Kidney (tissue), 22 donors: ENCODE results near the gene EXOC7. TPM values are rescaled to one million over a fixed set of nuclear protein-coding genes. Genes with fewer than 3 reads are reported as not detected.

Experiments
- DNase-seq, 5 donors: peaks; one replicate each; pipeline ENCODE4 v3.0.0-alpha.2; 2013 to 2020
- FAIRE-seq: peaks from 2 replicates; lab custom pipeline; 2012; peaks lifted over from hg19 to GRCh38; lab: Jason Lieb, UNC
- H3K27ac ChIP-seq, 2 donors: one replicate each; pipeline ENCODE4 v1.7.0; 2013; ENCODE audit warnings: low read depth in 2 of 2, low read length in 2 of 2, inconsistent platforms in 1 of 2
- H3K27me3 ChIP-seq: one replicate; pipeline ENCODE4 v1.7.1; 2013; ENCODE audit warnings: low read length, inconsistent platforms; ENCODE audit not compliant: control insufficient read depth, insufficient read depth
- H3K36me3 ChIP-seq, 3 donors: one replicate each; pipeline versions ENCODE4 v1.7.0 to v1.7.1; 2013; ENCODE audit warnings: low read length in 3 of 3, control low read depth in 1 of 3, inconsistent platforms in 1 of 3; ENCODE audit not compliant: insufficient read depth in 3 of 3, control insufficient read depth in 2 of 3
- H3K4me1 ChIP-seq, 3 donors: one replicate each; pipeline versions ENCODE4 v1.7.0 to v1.7.1; 2013; ENCODE audit warnings: low read length in 3 of 3, inconsistent platforms in 1 of 3, low read depth in 1 of 3; ENCODE audit not compliant: control insufficient read depth in 2 of 3, insufficient read depth in 2 of 3
- H3K4me3 ChIP-seq, 3 donors: one replicate each; pipeline versions ENCODE4 v1.7.0 to v1.8.1; 2013; ENCODE audit warnings: low read length in 3 of 3, control low read depth in 1 of 3, inconsistent platforms in 1 of 3
- H3K9ac ChIP-seq, 3 donors: one replicate each; pipeline versions ENCODE4 v1.7.0 to v1.7.1; 2013; ENCODE audit warnings: low read length in 3 of 3, control low read depth in 1 of 3, inconsistent platforms in 1 of 3
- H3K9me3 ChIP-seq, 3 donors: one replicate each; pipeline versions ENCODE4 v1.7.0 to v1.7.1; 2013; ENCODE audit warnings: low read length in 3 of 3, control low read depth in 1 of 3, inconsistent platforms in 1 of 3; ENCODE audit not compliant: control insufficient read depth in 2 of 3, insufficient read depth in 1 of 3
- intact Hi-C: fragments of 100-400 bp; cut with DNase I; formaldehyde crosslinking; loops from one replicate; pipeline ENCODE4 v1.11.1; 2022
- long read RNA-seq, 10 donors: library from polyadenylated mRNA in 1 of 10; unstranded in 1 of 10; transcript quantifications; one replicate each; pipeline ENCODE4 v2.0.0 and lab custom pipeline, GENCODE V29; 2021 to 2026
- polyA plus RNA-seq: library from polyadenylated mRNA; stranded (reverse); fragments of 350-450 nt; fragmentation: Illumina TruSeq; extraction: RNeasy Lipid Tissue Mini Kit (QIAGEN cat#74804); gene quantifications from one replicate; pipeline ENCODE4 v1.2.3, GENCODE V29; 2014; ENCODE audit warnings: low read depth, low replicate concordance; ENCODE audit not compliant: insufficient read depth
- total RNA-seq: library from RNA; stranded (reverse); fragmentation: NEBNext Ultra II Directional; extraction: Animal tissue kit (Norgen Biotek cat#: 25700); gene quantifications from one replicate; pipeline ENCODE4 v1.2.1, GENCODE V29; 2021
- TF ChIP-seq, protein P1 (sequence below): IDR thresholded peaks from 3 replicates; pipeline ENCODE4 v1.5.1; 2012; ENCODE audit warnings: mild to moderate bottlenecking, moderate library complexity, borderline replicate concordance; ENCODE audit not compliant: insufficient read depth; ENCODE audit errors: extremely low read depth
- donor health status: control.
- donor health status: control.
- donor health status: control.
- donor health status: control.
- donor health status: control.
- donor health status: DM: yes; HTN: yes; CAD: no.
- donor health status: Normal renal cell carcinoma (clear cell type).

Gene EXOC7, protein sequence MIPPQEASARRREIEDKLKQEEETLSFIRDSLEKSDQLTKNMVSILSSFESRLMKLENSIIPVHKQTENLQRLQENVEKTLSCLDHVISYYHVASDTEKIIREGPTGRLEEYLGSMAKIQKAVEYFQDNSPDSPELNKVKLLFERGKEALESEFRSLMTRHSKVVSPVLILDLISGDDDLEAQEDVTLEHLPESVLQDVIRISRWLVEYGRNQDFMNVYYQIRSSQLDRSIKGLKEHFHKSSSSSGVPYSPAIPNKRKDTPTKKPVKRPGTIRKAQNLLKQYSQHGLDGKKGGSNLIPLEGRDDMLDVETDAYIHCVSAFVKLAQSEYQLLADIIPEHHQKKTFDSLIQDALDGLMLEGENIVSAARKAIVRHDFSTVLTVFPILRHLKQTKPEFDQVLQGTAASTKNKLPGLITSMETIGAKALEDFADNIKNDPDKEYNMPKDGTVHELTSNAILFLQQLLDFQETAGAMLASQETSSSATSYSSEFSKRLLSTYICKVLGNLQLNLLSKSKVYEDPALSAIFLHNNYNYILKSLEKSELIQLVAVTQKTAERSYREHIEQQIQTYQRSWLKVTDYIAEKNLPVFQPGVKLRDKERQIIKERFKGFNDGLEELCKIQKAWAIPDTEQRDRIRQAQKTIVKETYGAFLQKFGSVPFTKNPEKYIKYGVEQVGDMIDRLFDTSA
- total RNA-seq (143 TPM), polyA plus RNA-seq (83.2 TPM)
- long read RNA-seq, donor 1, full-length matches to known transcripts, result 26 of 26 reads
- long read RNA-seq, donor 1, partial matches to known transcripts, result 0 of 26 reads
- long read RNA-seq, donor 1, other reads (novel, unspliced or antisense), result 0 of 26 reads
- long read RNA-seq, donor 2, full-length matches to known transcripts, result 40 of 45 reads
- long read RNA-seq, donor 2, partial matches to known transcripts, result 5 of 45 reads
- long read RNA-seq, donor 2, other reads (novel, unspliced or antisense), result 0 of 45 reads
- long read RNA-seq, donor 3, full-length matches to known transcripts, result 34 of 52 reads
- long read RNA-seq, donor 3, partial matches to known transcripts, result 18 of 52 reads
- long read RNA-seq, donor 3, other reads (novel, unspliced or antisense), result 0 of 52 reads
- long read RNA-seq, donor 4, full-length matches to known transcripts, result 47 of 47 reads
- long read RNA-seq, donor 4, partial matches to known transcripts, result 0 of 47 reads
- long read RNA-seq, donor 4, other reads (novel, unspliced or antisense), result 0 of 47 reads
- long read RNA-seq, donor 5, partial matches to known transcripts, result 0 of 2 reads
- long read RNA-seq, donor 5, other reads (novel, unspliced or antisense), result 0 of 2 reads
- long read RNA-seq, donor 6, full-length matches to known transcripts, result 16 of 16 reads
- long read RNA-seq, donor 6, partial matches to known transcripts, result 0 of 16 reads
- long read RNA-seq, donor 6, other reads (novel, unspliced or antisense), result 0 of 16 reads
- long read RNA-seq, donor 7, full-length matches to known transcripts, result 56 of 248 reads
- long read RNA-seq, donor 7, partial matches to known transcripts, result 10 of 248 reads
- long read RNA-seq, donor 7, other reads (novel, unspliced or antisense), result 182 of 248 reads
- long read RNA-seq, donor 8, full-length matches to known transcripts, result 25 of 40 reads
- long read RNA-seq, donor 8, partial matches to known transcripts, result 15 of 40 reads
- long read RNA-seq, donor 8, other reads (novel, unspliced or antisense), result 0 of 40 reads
- long read RNA-seq, donor 9, full-length matches to known transcripts, result 16 of 16 reads
- long read RNA-seq, donor 9, partial matches to known transcripts, result 0 of 16 reads
- long read RNA-seq, donor 9, other reads (novel, unspliced or antisense), result 0 of 16 reads
- long read RNA-seq, donor 10, full-length matches to known transcripts, result 25 of 25 reads
- long read RNA-seq, donor 10, partial matches to known transcripts, result 0 of 25 reads
- long read RNA-seq, donor 10, other reads (novel, unspliced or antisense), result 0 of 25 reads

DNA sequence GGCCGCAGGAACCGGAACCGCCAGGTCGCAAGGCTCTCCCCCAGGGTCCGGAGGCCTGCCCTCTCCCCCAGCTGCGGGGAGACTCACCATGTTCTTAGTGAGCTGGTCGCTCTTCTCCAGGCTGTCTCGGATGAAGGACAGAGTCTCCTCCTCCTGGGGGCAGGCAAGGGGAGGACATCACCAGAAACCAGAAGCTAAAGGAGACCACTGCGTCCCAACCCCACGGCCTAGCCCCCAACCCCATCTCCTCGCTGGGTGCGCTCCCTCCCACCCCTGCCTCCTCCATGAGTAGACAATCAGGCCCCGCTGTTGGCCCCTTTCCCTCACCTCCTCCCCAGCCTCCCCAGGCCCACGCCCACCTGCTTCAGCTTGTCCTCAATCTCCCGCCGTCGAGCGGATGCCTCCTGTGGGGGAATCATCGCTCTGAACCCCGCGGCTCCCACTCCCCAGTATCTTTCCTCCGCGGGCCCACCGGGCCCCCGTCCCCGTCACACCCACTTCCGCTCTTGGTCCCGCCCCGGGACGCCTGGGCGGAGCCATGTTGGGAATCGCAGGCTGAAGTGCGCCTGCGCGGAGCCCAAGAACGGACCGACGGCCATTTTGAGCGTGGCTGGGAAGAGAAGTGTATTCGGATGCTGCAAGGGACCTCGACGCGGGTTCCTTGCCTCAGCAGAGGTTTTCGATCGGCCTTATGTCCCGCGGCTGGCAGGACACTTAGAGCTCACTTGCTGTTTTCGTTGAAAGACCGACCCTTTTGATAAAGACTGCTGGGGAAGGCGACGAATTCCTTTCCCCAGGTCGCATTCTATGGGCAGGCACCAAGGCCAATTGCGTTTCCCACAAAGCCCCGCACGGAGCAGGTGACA lies at the start of gene EXOC7:
EXOC7 (minus strand) TSS at position 514 of the 866 bp plus-strand sequence; CDS start at position 419, 95 bp downstream.
- Histone ChIP-seq H3K9me3 (no peaks in the 10 kb centered on the region), H3K36me3 (peaks cover 3 to 11% (median 5%) of the 10 kb centered on the region in 3 donors), H3K27me3 (no peaks in the 10 kb centered on the region), H3K4me1 (peaks cover 0 to 11% (median 0%) of the 10 kb centered on the region in 3 donors), H3K9ac (peak within 1 kb of the TSS; percentile 58 to 84 (median 79)), H3K27ac (peak within 1 kb of the TSS; percentile 56 to 77), H3K4me3 (peak within 1 kb of the TSS; percentile 75 to 96 (median 95))
- intact Hi-C loops, result no loop called here
- TF ChIP-seq, protein P1, sequence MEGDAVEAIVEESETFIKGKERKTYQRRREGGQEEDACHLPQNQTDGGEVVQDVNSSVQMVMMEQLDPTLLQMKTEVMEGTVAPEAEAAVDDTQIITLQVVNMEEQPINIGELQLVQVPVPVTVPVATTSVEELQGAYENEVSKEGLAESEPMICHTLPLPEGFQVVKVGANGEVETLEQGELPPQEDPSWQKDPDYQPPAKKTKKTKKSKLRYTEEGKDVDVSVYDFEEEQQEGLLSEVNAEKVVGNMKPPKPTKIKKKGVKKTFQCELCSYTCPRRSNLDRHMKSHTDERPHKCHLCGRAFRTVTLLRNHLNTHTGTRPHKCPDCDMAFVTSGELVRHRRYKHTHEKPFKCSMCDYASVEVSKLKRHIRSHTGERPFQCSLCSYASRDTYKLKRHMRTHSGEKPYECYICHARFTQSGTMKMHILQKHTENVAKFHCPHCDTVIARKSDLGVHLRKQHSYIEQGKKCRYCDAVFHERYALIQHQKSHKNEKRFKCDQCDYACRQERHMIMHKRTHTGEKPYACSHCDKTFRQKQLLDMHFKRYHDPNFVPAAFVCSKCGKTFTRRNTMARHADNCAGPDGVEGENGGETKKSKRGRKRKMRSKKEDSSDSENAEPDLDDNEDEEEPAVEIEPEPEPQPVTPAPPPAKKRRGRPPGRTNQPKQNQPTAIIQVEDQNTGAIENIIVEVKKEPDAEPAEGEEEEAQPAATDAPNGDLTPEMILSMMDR, result no peak
- DNase-seq (peak; percentile 93 to 99 (median 97)), FAIRE-seq (no peak)

DNA sequence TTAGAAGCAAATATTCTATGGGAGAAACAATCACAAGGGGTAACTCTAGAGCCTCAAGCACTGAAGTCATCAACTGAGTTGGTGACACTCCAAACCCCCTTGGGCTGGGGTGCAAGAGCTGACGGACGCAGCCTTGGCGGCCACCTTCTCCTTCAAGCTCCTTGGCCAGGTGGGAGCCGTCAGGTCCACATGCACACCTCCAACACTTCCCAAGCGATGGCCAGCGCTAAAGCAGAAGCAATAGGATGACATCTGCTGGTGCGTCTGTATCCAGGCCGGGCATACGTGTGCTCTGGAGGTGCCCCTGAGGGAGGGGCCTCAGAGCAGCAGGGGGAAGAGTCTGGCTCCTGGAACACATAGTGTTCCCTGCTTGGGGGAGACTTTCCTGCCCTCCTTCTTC lies 49.6 kb upstream of the EXOC7 start:
- Histone ChIP-seq H3K27me3 (no peaks in the 10 kb centered on the region), H3K9me3 (no peaks in the 10 kb centered on the region), H3K4me3 (no peak overlapping the region), H3K27ac (no peak overlapping the region), H3K4me1 (no peaks in the 10 kb centered on the region), H3K36me3 (peaks cover 0 to 3% (median 0%) of the 10 kb centered on the region in 3 donors), H3K9ac (no peak overlapping the region)
- FAIRE-seq (no peak), DNase-seq (peak in 1 of 5 donors; percentile 45)
- TF ChIP-seq, protein P1, result no peak
- intact Hi-C loops, result no loop called here
